ENCODE data around the gene KAT5.
"Not testable (repeated sequence)": the region's sequence is repeated elsewhere in the genome, so short reads cannot be mapped to it uniquely, and the experiment has no call there.

The KAT5 gene

DNA sequence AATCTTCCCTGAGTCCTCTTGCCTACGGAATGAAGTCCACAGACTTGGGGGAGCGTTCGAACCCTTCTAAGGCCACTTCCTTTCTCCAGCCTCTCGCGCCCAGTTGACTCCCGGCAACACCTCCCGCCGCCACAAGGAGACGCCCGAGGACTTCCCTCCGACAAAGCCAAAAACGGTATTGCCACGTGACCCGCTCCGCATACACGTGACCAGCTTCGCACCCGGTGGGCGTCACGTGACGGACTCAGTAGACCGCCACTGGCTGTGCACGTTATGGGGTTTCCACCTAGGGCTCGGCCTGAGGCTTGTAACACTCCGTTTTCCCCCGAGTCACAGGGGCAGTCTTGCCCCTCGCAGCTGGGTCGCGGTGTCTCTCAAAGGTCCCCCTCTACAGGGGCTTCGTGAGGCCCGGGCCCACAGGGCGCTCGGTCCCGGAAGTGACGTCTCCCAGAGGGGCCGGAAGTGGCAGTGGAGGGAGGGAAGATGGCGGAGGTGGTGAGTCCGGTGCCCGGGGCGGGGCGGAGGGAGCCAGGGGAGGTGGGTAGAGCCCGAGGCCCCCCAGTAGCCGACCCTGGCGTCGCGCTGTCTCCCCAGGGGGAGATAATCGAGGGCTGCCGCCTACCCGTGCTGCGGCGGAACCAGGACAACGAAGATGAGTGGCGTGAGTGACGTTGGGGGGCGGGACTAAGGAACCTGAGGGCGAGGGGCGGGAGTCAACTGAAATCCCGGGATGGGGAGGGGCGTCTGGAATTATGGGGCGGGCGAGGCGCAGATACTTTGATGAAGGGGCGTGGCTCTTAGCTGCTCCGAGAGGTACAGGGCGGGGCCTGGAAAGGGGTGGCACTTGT lies at the start of gene KAT5:
TSS of gene KAT5 (plus strand) at position 468 of the 848 bp plus-strand sequence. CDS start at position 484, 16 bp downstream.
- peak; percentile 98 for DNase-seq

DNA sequence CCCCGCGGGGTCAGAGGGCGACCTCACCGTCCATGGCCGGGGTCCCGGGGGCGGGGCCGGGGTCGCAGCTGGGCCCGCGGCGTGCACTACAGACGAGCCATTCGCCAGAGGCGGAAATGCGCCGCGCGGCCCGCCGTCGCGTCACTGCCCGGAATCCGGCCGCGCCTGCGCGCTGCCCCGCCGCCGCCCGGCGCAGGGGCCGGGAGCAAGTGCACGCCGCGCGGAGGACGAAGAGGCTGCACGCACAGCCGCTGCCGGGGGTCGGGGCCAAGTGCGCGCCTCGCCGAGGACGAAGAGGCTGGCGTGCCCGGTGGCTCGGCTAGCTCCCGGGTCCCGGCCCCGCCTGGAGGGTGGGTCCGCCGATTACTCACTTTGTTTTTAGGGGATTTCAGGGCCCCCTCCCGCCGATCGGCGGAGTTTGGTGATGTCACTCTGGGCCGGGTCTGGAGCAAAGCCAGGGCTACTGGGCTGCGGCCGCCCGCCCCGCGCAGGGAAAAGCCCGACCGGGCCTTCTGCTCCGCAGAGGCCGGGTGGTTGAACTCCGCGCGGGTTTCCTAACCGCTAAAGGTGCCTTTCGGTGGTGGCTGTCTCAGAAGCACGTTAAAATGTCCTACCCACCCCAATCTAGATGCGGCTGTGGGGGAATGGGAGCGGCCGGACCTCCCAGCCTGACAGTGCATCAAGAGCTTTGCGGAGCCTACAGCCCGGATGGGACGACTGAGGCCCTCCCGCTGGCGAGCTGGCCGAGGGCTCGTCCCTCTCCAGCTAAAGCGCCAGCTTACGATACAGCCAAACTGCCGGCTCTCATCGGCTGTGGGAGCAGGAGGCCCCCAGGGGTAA lies 49.0 kb upstream of the KAT5 start, which contains the start of gene RELA:
TSS of gene RELA (minus strand) at position 118 of the 840 bp plus-strand sequence. CDS start at position 34, 84 bp downstream.
- DNase-seq = peak; percentile 70

DNA sequence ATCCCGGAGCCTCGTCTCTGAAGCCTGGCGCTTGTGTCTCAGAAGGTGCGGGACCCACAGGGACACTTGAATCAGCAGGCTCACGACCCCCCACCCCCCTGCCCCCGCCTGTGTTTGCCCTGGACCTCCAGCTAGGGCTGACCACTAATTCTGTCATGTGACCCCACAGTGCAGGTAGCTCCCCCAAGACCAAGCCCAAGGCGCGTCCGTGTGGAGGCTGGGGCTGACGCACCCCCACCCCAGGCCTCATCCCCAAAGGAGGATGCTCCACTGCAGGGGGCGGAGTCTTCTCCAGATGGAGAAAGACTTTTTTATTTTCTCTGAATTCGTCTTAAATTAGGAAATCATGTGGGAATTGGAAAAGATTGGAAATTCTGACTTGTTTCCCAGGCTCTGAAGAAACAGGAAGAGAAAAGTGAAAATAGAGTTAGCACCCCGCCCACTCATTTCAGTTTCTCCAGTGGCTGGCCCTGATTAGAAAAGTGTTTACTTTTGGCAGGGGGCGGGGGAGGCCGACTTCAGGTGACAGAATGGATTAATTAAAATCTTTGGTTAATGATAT lies 48.3 kb upstream of the KAT5 start:
- no peak for DNase-seq

DNA sequence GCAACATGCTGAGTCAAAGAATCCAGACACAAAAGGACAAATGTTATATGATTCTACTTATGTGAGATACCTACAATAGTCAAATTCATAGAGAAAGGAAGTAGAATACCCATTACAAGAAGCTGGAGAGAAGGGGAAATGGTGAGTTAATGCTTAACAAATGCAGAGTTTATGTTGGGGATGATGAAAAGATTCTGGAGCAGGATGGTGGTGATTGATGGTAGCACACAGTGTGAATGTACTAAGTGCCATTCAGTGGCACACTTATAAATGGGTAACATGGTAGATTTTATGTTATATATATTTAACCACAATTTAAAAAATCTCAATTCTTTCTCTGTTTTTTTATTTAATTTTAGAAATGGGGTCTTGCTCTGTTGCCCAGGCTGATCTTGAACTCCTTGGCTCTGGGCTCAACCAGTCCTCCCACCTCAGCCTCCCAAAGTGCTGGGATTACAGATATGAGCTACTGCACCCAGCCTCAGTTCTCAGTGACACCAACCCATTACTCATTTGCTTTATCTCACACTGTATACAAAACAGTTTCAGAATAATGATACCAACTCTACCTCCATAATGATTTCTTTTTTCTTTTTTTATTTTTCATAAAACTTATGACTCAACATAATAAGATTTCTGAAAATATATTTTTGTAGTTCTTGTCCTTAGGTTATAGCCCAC lies 39.7 kb upstream of the KAT5 start:
- no peak for DNase-seq

DNA sequence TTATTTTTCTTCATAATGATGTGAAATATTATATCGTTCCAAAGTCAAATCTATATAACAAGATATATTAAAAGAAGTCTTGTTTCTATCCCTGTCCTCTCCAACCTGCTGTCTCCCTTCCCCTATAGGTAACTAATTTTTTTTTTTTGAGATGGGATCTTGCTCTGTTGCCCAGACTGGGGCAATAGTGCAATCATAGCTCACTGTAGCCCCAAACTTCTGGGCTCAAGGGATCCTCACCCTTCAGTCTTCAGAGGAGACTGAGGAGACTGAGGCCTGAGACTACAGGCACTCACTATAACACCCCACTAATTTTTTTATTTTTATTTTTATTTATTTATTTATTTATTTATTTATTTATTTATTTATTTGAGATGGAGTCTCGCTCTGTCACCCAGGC lies 39.1 kb upstream of the KAT5 start:
- no peak for DNase-seq

DNA sequence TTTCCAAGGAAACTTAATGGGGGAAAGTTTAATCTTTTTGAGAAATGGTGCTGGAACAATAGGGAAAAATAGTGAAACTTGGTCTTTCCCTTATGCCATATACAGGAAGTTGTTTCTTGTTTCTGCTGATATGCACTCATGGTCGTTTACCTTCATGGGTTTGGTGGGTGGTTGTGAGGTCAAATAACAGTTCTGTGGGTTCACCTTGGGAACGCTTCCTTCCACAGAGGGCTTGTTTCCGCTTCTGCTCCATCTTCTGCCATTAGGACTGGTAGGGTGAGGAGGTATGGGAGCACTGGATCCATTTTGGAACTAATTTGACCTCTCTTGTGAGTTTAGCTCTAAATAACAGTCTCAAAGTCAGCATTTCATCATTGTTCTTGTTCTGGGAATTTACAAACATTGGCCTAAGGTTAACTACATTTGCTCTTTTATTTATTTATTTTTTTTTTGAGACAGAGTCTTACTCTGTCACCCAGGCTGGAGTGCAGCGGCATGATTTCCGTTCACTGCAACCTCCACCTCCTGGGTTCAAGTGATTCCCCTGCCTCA lies 31.8 kb upstream of the KAT5 start:
- no peak for DNase-seq

DNA sequence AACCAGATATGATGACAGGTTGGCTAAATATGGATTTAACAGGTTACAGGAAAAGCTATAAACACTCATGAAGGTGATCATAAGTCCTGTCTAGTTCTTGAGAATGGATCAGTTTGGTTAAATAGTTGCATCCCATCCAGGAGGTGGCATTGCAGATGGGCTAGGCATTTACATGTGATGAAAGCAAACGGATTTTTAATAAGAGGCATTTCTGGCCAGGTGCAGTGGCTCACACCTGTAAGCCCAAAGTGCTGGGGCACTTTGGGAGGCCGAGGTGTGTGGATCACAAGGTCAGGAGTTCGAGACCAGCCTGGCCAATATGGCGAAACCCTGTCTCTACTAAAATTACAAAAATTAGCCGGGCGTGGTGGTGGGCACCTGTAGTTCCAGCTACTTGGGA lies 28.6 kb upstream of the KAT5 start:
- DNase-seq = not testable (repeated sequence)

DNA sequence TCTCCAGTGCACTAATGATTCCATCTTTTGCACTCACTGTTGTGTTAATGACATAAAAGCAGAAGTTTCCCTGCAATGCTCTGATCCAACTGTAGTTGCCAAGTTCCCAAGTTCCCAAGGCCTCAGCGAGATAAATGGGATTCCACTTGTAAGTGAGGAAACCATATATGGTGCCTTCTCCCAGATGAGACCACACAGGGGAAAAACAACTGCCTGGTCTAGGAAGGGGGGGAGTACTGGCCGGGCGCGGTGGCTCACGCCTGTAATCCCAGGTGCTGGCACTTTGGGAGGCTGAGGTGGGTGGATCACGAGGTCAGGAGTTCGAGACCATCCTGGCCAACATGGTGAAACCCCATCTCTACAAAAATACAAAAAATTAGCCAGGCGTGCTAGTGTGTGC lies 26.1 kb upstream of the KAT5 start:
- no peak for DNase-seq

DNA sequence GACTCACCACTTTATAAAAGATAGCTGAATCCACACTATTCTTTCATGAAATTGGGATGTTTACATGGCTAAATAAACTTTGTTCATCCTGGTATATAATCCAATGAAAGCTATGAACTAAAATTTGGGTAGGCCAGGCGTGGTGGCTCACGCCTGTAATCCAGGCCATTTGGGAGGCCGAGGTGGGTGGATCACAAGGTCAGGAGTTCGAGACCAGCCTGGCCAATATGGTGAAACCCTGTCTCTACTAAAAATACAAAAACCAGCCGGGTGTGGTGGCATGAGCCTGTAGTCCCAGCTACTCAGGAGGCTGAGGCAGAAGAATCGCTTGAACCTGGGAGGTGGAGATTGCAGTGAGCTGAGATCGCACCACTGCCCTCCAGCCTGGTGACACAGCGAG lies 20.2 kb upstream of the KAT5 start:
- not testable (repeated sequence) for DNase-seq

DNA sequence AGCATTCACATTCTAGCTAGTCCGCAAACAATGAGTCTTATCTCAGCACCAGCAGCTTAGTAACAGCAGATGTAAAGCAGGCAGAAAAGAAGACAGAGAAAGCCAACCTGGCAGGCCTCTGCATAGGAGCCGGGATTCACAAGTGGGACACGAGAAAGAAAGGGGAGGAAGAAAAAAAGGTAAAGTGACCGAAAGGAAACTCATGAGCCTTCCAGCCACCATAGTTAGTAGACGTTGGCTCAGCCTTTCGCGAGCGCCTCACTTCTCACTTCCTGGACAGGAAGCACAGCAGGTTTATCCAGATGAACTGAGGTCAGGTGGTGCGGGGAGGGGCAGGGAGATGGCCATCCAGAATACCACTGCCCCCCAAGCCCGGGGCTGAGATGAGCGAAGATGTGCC lies 19.7 kb upstream of the KAT5 start:
- no peak for DNase-seq

DNA sequence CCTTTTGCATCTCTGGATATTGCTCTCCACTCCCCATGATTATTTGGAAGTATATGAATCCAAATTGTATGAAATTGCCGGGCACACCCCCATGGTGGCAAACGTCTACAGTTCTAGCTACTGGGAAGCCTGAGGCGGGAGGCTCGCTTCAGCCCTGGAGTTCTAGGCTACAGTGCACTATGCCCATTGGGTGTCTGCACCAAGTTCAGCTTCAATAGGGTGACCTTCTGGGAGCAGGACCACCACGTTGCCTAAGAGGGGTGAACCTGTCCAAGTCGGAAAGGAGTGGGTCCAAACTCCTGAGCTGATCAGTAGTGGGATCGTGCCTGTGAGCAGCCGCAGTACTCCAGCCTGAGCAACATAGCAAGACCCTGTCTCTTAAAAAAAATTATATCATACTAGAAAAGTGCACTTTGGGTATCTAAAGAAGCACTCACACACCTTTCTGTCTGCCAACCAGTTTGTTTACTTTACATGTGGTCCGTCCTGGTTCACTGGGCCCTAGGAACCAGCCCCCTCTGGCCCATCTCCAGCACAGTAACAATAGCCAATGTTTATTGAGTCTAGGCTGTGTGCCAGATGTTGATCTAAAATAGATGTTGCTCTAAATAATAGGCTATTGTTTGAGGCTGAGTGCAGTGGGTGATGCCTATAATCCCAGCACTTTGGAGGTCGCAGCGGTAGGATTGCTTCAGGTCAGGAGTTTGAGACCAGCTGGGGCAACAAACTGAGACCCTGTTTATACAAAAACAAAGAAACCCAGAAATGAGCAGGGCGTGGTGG lies 16.4 kb upstream of the KAT5 start:
- DNase-seq = peak; percentile 99

DNA sequence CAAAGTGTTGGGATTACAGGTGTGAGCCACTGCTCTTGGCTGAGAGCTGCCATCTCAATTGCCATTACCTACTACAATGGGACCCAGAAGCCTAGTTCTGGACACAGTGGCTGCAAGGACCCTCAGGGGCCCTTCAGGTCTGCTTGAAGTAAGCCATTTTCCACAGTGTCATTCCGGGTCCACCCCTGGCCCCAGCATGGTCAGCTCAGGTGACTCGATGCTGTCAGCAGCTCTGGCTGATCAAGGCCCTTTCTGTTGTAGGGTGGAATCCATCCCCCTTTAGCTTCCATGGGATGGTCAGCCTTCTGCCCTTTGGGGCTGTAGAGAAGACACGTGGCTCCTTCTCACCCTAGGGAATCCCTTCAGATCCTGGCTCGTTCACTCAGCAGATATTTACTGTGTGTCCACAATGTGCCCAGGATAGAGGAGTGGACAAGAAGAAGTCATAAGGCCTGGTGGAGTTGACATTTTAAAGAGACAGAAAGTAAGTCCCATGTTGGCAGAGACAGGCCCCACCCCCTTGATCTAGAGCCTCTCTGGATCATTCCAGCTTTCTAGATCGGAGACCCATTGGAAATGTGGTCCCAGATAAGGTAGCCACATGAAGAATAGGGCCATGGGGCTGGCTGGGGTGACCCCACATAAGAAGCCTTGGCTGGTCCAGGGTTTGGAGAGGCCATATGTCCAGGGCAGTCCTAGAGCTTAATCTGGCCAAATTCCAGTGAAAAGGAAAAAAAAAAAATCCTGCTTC lies 15.1 kb upstream of the KAT5 start:
- no peak for DNase-seq

DNA sequence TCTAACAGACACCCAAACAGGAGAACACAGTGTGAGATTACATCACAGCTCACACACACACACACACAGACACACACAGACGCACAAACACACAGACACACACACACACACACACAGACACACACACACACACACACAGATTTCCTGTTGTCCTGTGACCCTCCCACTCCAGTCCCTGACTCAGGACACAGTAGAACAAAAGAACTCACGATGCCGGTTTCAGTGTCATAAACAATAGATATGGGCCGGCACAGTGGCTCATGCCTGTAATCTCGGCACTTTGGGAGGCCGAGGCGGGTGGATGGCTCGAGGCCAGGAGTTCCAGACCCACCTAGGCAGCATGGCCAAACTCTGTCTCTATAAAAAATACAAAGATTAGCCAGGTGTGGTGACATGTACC lies 13.8 kb upstream of the KAT5 start:
- no peak for DNase-seq

DNA sequence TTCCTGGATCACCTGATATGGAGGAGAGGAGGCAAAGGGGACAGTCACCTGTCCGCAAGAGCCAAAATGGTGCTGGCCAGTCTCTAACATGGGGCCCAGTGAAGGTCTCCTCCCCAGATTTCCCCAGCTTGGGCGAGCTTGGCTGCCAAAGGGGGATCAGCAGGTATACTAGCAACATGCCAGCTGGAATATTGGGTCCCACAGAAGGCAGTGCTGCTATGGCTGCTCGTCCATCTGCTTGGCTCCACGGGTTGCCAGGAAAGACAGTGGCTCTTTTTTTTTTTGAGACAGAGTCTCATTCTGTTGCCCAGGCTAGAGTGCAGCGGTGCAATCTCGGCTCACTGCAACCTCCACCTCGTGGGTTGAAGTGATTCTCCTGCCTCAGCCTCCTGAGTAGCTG lies 12.7 kb upstream of the KAT5 start:
- DNase-seq = no peak

DNA sequence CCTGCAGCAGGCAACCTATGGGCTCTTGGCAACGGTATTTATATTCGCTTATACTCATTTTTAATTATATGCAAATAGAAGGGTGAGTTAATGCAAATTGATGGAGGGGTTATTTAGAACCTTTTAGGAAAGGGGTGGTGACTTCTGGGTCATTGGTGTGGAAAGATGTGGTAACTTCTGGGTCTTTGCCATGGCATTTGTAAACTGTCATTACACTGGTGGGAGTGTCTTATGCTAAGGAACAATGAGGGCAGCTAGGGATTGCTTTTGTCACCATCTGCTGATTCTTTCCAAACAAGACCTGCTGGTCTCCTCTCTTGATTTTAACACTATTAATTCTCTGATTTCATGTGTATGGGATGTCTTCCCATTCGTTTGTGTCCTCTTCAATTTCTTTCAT lies 11.7 kb upstream of the KAT5 start:
- DNase-seq = peak; percentile 55

DNA sequence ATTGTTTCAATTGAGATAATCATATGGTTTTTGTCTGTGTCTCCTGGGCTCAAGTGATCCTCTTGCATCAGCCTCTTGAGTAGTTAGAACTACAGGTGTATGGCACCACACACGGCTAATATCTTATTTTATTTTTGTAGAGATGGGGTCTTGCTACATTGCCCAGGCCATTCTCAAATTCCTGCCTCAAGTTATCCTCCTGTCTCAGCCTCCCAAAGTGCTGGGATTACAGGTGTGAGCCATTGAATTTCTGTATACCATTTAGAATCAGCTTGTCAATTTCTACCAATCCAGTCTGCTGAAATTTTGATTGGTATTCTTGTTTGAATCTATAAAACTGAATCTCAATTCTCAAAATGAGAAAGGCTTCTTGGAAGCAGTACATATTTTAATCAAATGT lies 10.4 kb upstream of the KAT5 start:
- no peak for DNase-seq

DNA sequence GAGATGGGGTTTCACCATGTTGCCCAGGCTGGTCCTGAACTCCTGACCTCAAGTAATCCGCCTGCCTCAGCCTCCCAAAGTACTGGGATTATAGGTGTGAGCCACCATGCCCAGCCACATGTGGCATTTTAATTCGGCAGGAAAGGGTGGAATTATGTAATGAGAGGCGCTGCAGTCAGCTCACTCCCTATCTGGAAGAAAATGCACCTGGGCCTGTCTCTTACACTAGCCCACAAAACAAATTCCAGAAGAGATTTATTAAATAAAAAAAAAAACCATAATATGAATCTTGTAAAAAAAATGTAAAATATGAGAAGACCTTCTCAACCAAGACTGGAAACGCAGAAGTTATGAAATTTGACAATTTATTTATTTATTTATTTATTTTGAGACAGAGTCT lies 8.2 kb upstream of the KAT5 start:
- no peak for DNase-seq

DNA sequence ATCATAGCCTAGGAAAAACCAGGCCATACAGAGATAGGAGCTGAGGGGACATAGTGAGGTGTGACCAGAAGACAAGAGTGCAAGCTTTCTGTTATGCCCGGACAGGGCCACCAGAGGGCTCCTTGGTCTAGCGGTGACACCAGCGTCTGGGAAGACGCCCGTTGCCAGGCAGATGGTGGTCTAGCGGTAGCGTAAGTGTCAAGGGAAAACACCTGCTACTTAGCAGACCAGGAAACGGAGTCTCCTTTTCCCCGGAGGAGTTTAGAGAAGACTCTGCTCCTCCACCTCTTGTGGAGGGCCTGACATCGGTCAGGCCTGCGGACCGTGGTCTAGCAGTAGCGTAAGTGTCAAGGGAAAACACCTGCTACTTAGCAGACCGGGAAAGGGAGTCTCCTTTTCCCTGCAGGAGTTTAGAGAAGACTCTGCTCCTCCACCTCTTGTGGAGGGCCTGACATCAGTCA lies 5.7 kb upstream of the KAT5 start:
- peak; percentile 64 for DNase-seq

DNA sequence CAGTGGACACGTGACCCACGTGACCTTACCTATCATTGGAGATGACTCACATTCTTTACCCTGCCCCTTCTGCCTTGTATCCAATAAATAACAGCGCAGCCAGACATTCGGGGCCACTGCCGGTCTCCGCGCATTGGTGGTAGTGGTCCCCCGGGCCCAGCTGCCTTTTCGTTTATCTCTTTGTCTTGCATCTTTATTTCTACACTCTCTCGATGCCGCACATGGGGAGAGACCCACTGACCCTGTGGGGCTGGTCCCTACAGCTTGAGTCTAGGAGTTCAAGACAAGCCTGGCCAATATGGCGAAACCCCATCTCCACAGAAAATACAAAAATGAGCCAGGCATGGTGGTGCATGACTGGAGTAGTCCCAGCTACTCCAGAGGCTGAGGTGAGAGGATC lies 5.0 kb upstream of the KAT5 start:
- DNase-seq = not testable (repeated sequence)

DNA sequence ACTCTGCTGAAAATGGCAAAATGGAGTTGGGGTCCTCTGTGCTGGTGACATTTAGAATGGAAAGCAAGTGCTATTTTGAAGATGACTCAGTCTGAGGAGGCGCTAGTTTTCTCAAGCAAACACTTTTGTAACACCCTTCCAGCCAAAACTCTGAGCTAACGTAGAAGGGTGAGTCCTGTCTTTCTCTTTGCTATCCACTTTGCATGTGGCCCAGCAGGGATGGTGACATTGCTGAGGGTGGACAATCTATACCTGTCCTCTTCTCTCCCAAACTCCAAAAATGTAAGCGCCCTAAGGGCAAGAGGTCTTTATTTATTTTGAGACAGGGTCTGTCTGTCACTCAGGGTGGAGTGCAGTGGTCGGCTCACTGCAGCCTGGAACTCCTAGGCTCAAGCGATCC lies 3.6 kb upstream of the KAT5 start:
- no peak for DNase-seq

DNA sequence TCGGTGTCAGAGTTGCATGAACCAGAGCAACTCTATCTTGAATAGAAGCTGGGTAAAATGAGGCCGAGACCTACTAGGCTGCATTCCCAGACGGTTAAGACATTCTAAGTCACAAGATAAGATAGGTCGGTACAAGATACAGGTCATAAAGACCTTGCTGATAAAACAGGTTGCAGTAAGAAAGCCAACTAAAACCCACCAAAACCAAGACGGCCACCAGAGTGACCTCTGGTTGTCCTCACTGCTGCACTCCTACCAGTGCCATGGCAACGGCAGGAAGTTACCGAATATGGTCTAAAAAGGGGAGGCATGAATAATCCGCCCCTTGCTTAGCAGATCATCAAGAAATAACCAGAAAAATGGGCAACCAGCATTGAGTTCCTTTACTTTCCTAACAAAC lies 2.4 kb upstream of the KAT5 start:
- no peak for DNase-seq

Measured in COR-L47 (cell line).